IMR-90 (cell line): ENCODE measurements around the gene RHOBTB3. TPM values are rescaled to one million over a fixed set of nuclear protein-coding genes. Genes with fewer than 3 reads are reported as not detected.

ENCODE experiments used
- ATAC-seq: fragments of 200-7000 bp; cut with Tn5 transposase; 2 replicates; pipeline ENCODE4 v1.9.1; 2020; ENCODE audit warnings: low read depth, mild to moderate bottlenecking, moderate library complexity
- BruUV-seq: library from RNA; stranded (reverse); fragments of 400-500 nt; replicated peaks from 2 replicates; lab custom pipeline; 2021; lab: Mats Ljungman, UMichigan
- CTCF ChIA-PET: fragments of 300-600 bp; formaldehyde crosslinking; extraction: SDS; loops from one replicate; lab custom pipeline; 2021; ENCODE audit warnings: antibody characterized with exemption; lab: Yijun Ruan, JAX
- POLR2A ChIA-PET: fragments of 300-600 bp; sonication (Branson Sonifier 250); formaldehyde crosslinking; loops from one replicate; lab custom pipeline; 2022; ENCODE audit warnings: antibody characterized with exemption; ENCODE audit not compliant: unreplicated experiment; lab: Charles Lee
- DNase-seq: peaks from one replicate; pipeline ENCODE4 v3.0.0; 2013
- H2AFZ ChIP-seq: replicated peaks from 2 replicates; pipeline ENCODE3; 2013; ENCODE audit warnings: low read length, mild to moderate bottlenecking; ENCODE audit not compliant: poor library complexity
- H2AK5ac ChIP-seq: 2 replicates; pipeline ENCODE4 v1.6.1; 2013; ENCODE audit warnings: low read depth, low read length, inconsistent platforms
- H2AK9ac ChIP-seq: replicated peaks from 2 replicates; pipeline ENCODE3; 2013; ENCODE audit warnings: mild to moderate bottlenecking, low read depth, low read length, moderate library complexity; ENCODE audit not compliant: poor library complexity
- H2BK120ac ChIP-seq: 2 replicates; pipeline ENCODE4 v1.6.1; 2013; ENCODE audit warnings: low read depth, low read length, inconsistent platforms
- H2BK15ac ChIP-seq: 3 replicates; pipeline ENCODE4 v1.6.1; 2013; ENCODE audit warnings: low read depth, low read length, inconsistent platforms
- H2BK20ac ChIP-seq: 2 replicates; pipeline ENCODE4 v1.6.1; 2013; ENCODE audit warnings: low read depth, mild to moderate bottlenecking, inconsistent platforms, low read length, moderate library complexity
- H2BK5ac ChIP-seq: 2 replicates; pipeline ENCODE4 v1.6.1; 2013; ENCODE audit warnings: mild to moderate bottlenecking, low read depth, low read length, inconsistent platforms; ENCODE audit not compliant: poor library complexity, severe bottlenecking
- H3K14ac ChIP-seq: replicated peaks from 2 replicates; pipeline ENCODE4 v1.6.1; 2013; ENCODE audit warnings: low read depth, low read length, inconsistent platforms
- H3K18ac ChIP-seq: 2 replicates; pipeline ENCODE4 v1.6.1; 2013; ENCODE audit warnings: low read depth, low read length, control low read depth
- H3K23ac ChIP-seq: 2 replicates; pipeline ENCODE4 v1.6.1; 2013; ENCODE audit warnings: low read depth, low read length, inconsistent platforms
- H3K27ac ChIP-seq: 2 replicates; pipeline ENCODE4 v1.5.1; 2013; ENCODE audit warnings: mild to moderate bottlenecking, control low read depth, low read length; ENCODE audit not compliant: insufficient read depth
- H3K27me3 ChIP-seq: 2 replicates; pipeline ENCODE4 v1.6.1; 2013; ENCODE audit warnings: low read length; ENCODE audit not compliant: control insufficient read depth, insufficient read depth
- H3K36me3 ChIP-seq: 2 replicates; pipeline ENCODE4 v1.6.1; 2013; ENCODE audit warnings: low read length, mixed read lengths; ENCODE audit not compliant: control insufficient read depth, insufficient read depth
- H3K4ac ChIP-seq: 2 replicates; pipeline ENCODE4 v1.6.1; 2013; ENCODE audit warnings: low read depth, low read length, inconsistent platforms
- H3K4me1 ChIP-seq: 2 replicates; pipeline ENCODE4 v1.6.1; 2013; ENCODE audit warnings: low read length, mixed read lengths; ENCODE audit not compliant: control insufficient read depth, insufficient read depth
- H3K4me2 ChIP-seq: 2 replicates; pipeline ENCODE4 v1.6.1; 2013; ENCODE audit warnings: low read depth, mild to moderate bottlenecking, control low read depth, low read length, moderate library complexity
- H3K4me3 ChIP-seq: 2 replicates; pipeline ENCODE4 v1.5.1; 2013; ENCODE audit warnings: low read depth, mild to moderate bottlenecking, control low read depth, low read length, moderate library complexity; ENCODE audit not compliant: insufficient read depth
- H3K56ac ChIP-seq: 2 replicates; pipeline ENCODE4 v1.6.1; 2013; ENCODE audit warnings: low read length, inconsistent platforms; ENCODE audit not compliant: insufficient read depth; ENCODE audit errors: extremely low read depth
- H3K79me1 ChIP-seq, 2 experiments: 2 replicates each; pipeline ENCODE4 v1.6.1; 2013; ENCODE audit warnings: low read length in 2 of 2, inconsistent platforms in 1 of 2, low read depth in 1 of 2
- H3K9ac ChIP-seq: 2 replicates; pipeline ENCODE4 v1.6.1; 2013; ENCODE audit warnings: low read depth, low read length, control low read depth
- H3K9me1 ChIP-seq: 2 replicates; pipeline ENCODE4 v1.6.1; 2013; ENCODE audit warnings: low read length, inconsistent platforms; ENCODE audit not compliant: insufficient read depth
- H3K9me3 ChIP-seq: 2 replicates; pipeline ENCODE4 v1.6.1; 2013; ENCODE audit warnings: low read length; ENCODE audit not compliant: control insufficient read depth, insufficient read depth
- H4K20me1 ChIP-seq: 2 replicates; pipeline ENCODE4 v1.6.1; 2013; ENCODE audit warnings: low read length, inconsistent platforms; ENCODE audit not compliant: insufficient read depth
- H4K5ac ChIP-seq: 2 replicates; pipeline ENCODE4 v1.6.1; 2013; ENCODE audit warnings: mild to moderate bottlenecking, low read depth, low read length, control low read depth
- H4K8ac ChIP-seq, 2 experiments: 2 replicates each; pipeline ENCODE4 v1.6.1; 2013; ENCODE audit warnings: low read depth in 2 of 2, low read length in 2 of 2, control low read depth in 1 of 2, inconsistent platforms in 1 of 2
- H4K91ac ChIP-seq: 2 replicates; pipeline ENCODE4 v1.6.1; 2013; ENCODE audit warnings: low read depth, low read length, inconsistent platforms; ENCODE audit not compliant: insufficient read depth
- MXI1 ChIP-seq: IDR thresholded peaks from 2 replicates; pipeline ENCODE4 v1.6.1; 2012; ENCODE audit warnings: low read depth, mild to moderate bottlenecking, low read length, moderate library complexity, borderline replicate concordance
- NFE2L2 ChIP-seq: fragments of 150-350 bp; IDR thresholded peaks from 2 replicates; pipeline ENCODE4 v1.6.1; 2016; ENCODE audit warnings: low read depth, mild to moderate bottlenecking, low read length
- WGBS, 2 experiments: methylation state at CpG; one replicate each; pipeline versions ENCODE4 v1.1.5 to v1.1.7; 2013; ENCODE audit warnings: missing lambda C conversion rate in 2 of 2; ENCODE audit not compliant: insufficient read length in 1 of 2; ENCODE audit errors: extremely low coverage in 2 of 2; 5-methylcytosine and 5-hydroxymethylcytosine counted together
- dilution Hi-C: fragments of 300-500 bp; cut with HindIII; formaldehyde crosslinking; loops from one replicate; pipeline ENCODE4 v1.14.3; 2018; ENCODE audit warnings: low sequenced_read_pairs; ENCODE audit not compliant: unreplicated experiment
- in situ Hi-C: fragments of 300-500 bp; cut with MboI; formaldehyde crosslinking; loops from 3 replicates; pipeline ENCODE4 v1.14.3; 2019; ENCODE audit warnings: low sequenced_read_pairs, inconsistent platforms, mixed read lengths
- intact Hi-C: fragments of 100-400 bp; cut with micrococcal nuclease; formaldehyde crosslinking; loops from 2 replicates; pipeline ENCODE4 v1.10.0; 2022
- polyA plus RNA-seq, 3 experiments: library from polyadenylated mRNA; depleted of rRNA; stranded (reverse); fragments of >200 nt; gene quantifications; 2 replicates each; pipeline ENCODE4 v1.2.3, GENCODE V29; 2012; ENCODE audit warnings: low replicate concordance in 1 of 3
- total RNA-seq: library from RNA; depleted of rRNA; stranded (reverse); fragments of >200 nt; gene quantifications from 2 replicates; pipeline ENCODE4 v1.2.3, GENCODE V29; 2012
- TF ChIP-seq, protein P1 (sequence below): conservative IDR thresholded peaks from 2 replicates; pipeline ENCODE4 v1.5.1; 2012; ENCODE audit warnings: mild to moderate bottlenecking, low read depth, low read length, improper control_type of control experiment

The RHOBTB3 gene
- total and polyA plus RNA-seq, 2 of the 4 experiments (the other 2 are of a cell fraction), result 117 to 447 TPM

- TF ChIP-seq, protein P1, sequence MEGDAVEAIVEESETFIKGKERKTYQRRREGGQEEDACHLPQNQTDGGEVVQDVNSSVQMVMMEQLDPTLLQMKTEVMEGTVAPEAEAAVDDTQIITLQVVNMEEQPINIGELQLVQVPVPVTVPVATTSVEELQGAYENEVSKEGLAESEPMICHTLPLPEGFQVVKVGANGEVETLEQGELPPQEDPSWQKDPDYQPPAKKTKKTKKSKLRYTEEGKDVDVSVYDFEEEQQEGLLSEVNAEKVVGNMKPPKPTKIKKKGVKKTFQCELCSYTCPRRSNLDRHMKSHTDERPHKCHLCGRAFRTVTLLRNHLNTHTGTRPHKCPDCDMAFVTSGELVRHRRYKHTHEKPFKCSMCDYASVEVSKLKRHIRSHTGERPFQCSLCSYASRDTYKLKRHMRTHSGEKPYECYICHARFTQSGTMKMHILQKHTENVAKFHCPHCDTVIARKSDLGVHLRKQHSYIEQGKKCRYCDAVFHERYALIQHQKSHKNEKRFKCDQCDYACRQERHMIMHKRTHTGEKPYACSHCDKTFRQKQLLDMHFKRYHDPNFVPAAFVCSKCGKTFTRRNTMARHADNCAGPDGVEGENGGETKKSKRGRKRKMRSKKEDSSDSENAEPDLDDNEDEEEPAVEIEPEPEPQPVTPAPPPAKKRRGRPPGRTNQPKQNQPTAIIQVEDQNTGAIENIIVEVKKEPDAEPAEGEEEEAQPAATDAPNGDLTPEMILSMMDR, result no peak
Observed at GRCh38 chr5:95778713-95779436, 47.7 kb downstream of the RHOBTB3 start (continued).

GRCh38 chr5:95779611-95780010, 48.5 kb downstream of the RHOBTB3 start:
- peak overlapping the region; percentile 71; the same call in 1 of the 2 replicates for H3K27ac ChIP-seq
- whole genome bisulfite sequencing, 2 experiments, result no CpG with 5 or more reads among the region's 2 CpGs

More at GRCh38 chr5:95779611-95780010, 48.5 kb downstream of the RHOBTB3 start:
- peak overlapping the region; percentile 57; the same call in 2 of the 3 replicates for H2BK15ac ChIP-seq
- no TSS peak for BruUV-seq
- H3K18ac ChIP-seq, result peak overlapping the region; percentile 35
- H3K36me3 ChIP-seq, result peaks cover 30% of the 10 kb centered on the region
- DNase-seq (peak; percentile 71), ATAC-seq (peak; percentile 30)
- peak overlapping the region; percentile 39 to 74 for H4K8ac ChIP-seq
- peaks cover 18% of the 10 kb centered on the region for H3K9me1 ChIP-seq
- no peaks in the 10 kb centered on the region for H4K20me1 ChIP-seq
- peak overlapping the region; percentile 49 for H3K23ac ChIP-seq
- peak overlapping the region; percentile 30 for H2AK9ac ChIP-seq
- H3K9me3 ChIP-seq, result no peaks in the 10 kb centered on the region
- no peaks in the 10 kb centered on the region for H3K27me3 ChIP-seq
- H2BK120ac ChIP-seq, result peak overlapping the region; percentile 53
- H3K14ac ChIP-seq, result peak overlapping the region; percentile 49; the same call in 1 of the 2 replicates
- H2BK20ac ChIP-seq, result peak overlapping the region; percentile 46; the same call in 1 of the 2 replicates
- in situ Hi-C loops, result no loop called here
- intact Hi-C loops, result loop anchor here (2.0 to 5.0 kb wide), 2 partner anchors 43 to 563 kb away; partner anchors contain the start of gene GLRX
- no peak overlapping the region for H3K9ac ChIP-seq
- peak overlapping the region; percentile 80; the same call in 1 of the 2 replicates for H3K4ac ChIP-seq
- peak overlapping the region; percentile 64 for H2BK5ac ChIP-seq
- H2AFZ ChIP-seq, result no peak overlapping the region
- H3K4me1 ChIP-seq, result peaks cover 15% of the 10 kb centered on the region
- ChIA-PET POLR2A (no interaction called here), CTCF (interaction anchor here (1.0 kb wide), 1 partner anchor 64 kb away, joined by 3 read pairs; no protein-coding TSS in a partner anchor)
- dilution Hi-C loops, result no loop called here
- no peak overlapping the region for H3K4me3 ChIP-seq
- 0 out of 2 replicates have a peak overlapping the region, but pooled peaks have one; percentile 6 for H4K5ac ChIP-seq
- no peak overlapping the region for H3K4me2 ChIP-seq
- peaks cover 14 to 53% of the 10 kb centered on the region in 2 experiments; a peak in 3 of 4 replicates for H3K79me1 ChIP-seq
- no peak overlapping the region for H3K56ac ChIP-seq
- peak overlapping the region; percentile 65; the same call in 1 of the 2 replicates for H2AK5ac ChIP-seq
- H4K91ac ChIP-seq, result peak overlapping the region; percentile 41
- TF ChIP-seq NFE2L2 (no peak), MXI1 (0 out of 2 replicates have a peak, but pooled peaks have one; percentile 38)
